ENCODE results near the gene MLKL.
A peak's percentile ranks its signal among the peaks of the same experiment; 100 is the strongest.

Gene MLKL

DNA sequence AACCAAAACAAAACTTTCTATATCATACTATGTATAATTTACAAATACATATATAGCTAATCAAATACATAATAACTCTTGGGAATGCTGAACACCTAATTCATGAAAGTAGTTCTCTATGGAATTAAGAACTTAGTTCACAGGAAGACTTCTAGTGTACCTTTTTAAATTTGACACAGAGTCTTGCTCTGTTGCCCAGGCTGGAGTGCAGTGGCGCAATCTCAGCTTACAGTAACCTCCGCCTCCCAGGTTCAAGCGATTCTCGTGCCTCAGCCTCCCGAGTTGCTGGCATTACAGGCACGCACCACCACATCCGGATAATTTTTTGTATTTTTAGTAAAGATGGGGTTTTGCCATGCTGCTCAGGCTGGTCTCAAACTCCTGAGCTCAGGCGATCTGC lies 58.7 kb downstream of the MLKL start:
- DNase-seq: no peak

DNA sequence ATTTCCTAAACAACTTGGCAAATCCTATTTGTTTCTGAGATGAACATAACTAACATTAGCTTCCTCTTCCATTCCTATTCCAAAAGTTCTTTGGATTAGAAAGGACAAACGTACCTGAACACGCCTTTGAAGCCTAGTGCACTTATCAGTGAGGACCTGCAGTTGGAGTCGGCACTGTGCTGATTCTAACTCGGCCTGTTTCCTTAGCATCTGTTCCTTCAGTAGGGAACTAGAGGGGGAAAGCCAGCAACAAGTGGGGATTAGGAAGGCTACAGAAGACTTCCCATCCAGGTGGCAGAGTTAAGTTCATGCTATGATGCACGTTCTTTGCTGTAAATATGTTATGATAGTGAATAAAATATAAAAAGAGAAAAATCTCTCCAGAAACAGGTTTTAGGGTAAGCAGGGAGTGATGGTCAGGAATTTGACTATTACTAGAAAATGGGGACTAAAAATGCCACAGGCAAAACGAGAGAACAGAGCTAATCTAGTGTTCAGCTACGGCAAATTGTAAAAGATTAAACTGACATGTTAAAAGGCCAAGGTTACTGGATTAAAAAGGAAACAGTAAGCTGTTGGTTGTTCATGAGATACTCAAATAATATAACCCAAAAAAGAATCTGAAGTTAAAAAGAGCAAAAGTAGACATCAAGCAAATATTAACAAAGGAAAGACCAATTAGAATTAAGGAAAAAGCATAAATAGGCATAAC lies 62.8 kb downstream of the MLKL start:
- no peak for DNase-seq

DNA sequence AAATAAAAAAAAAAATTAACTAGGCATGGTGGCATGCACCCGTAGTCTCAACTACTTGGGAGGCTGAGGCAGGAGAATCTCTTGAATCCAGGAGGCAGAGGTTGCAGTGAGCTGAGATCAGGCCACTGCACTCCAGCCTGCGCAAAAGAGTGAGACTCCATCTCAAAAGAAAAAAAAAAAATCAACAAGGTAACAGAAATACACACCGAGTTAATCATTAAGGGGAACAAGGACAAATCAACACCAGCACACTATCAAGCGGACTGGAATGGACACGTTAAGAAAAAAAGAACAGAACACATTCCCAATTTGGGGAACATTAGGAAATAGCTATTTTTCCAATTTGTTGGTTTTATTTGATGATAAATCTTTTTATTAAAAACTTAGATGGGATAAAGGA lies 65.4 kb downstream of the MLKL start:
- DNase-seq: no peak

DNA sequence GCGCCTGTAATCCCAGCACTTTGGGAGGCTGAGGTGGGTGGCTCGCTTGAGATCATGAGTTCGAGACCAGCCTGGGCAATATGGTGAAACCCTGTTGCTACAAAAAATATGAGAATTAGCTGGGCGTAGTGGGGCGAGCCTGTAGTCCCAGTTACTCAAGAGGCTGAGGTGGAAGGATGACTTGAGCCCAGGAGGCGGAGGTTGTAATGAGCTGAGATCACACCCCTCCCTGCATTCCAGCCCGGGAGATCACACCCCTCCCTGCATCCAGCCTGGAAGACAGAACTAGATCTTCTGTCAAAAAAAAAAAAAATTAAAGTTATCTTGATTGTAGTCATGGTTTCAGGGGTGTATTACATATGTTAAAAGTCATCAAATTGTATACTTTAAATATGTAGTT lies 67.0 kb downstream of the MLKL start:
- DNase-seq: no peak

DNA sequence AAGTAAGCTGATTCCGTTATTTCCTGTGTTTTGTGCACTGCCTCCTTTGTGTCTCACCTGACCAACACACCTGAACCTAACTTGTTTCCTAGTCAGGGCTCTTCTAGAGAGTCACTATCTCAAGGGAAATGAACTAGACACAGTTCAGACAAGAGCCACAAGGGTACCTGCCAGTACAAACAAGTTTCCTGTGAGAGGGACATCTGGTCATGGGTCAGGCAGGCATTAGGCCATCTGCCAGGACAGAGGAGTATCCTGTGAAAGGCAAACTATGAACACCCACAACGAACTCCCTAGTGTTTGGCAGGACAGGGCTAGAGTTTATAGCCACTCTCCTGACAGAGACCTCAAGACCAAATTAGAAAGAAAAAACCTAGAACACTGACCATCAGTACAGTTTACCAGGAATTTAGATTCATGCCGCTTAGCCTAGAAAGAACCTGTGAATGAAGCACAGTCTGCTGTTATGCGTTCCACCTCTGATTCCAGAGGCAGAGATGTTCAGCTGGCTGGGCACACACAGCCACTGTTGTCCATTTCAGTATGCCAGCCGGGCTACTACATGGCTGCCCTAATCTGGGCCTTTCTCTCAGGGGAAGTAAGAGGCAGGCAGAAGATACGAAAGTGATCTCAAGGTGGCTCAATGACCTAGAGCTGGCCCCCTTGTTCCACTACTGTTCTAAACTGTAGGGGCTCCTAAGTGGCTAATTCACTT lies 73.0 kb downstream of the MLKL start:
- DNase-seq: no peak

DNA sequence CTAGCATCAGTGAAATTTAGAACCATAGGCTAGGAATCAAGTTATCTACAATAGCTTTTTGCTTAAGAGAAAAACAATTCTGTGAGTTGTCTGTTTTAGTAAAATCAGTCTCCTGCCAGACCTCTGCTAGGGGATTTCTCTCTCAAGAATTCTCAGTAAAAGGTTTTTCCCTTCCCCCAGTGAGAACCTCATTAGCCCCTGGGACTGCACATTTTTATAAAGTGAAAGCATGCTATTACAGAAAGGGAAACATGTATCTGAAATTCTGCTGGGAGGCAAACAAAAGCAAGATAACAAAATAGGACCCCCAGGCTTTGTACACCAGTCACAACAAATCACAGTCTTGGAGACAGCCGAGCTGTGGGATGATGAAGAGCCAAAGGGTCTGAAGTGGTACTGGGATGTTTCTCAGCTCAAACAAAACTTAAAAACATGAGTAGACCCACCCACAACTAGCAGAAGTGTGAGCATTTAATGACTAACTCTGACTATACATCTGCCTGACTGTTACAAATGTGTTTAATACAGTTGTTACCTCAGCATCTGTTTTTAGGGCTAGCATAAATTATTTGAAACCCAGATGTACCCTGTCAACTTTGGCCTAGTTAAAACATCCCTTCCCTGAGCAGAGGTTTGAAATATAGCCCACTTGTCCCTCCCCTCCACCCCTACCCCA lies 73.8 kb downstream of the MLKL start:
- DNase-seq: no peak

DNA sequence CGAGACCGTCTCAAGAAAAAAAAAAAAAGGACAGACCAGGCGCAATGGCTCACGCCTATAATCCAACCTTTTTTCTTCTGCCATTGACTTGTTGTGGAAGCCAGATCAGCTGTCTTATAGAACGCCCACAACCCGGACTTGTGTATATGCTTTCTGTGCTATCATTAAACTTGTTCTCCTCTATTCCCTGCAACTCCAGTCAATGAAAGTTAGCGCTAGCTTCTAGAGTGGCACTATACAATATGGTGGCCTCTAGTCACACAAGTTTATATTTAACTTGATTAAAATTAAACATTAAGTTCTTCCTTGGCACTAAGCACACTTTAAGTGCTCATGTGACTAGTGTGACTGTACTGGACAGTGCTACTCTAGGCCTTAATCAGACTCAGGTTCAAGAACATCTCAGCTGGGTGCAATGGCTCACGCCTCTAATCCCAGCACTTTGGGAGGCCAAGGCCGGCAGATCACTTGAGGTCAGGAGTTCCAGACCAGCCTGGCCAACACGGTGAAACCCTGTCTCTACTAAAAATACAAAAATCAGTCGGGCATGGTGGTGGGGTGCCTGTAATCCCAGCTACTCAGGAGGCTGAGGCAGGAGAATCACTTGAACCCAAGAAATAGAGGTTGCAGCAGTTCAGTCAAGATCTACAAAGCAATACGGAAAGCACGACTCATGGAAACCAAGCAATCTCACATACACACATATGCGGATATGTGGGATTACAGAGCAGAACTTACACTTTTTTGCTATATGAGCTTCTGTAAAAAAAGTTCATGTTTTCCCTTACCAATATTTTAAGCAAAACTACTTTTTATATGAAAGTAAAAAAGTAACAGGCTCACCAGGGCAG lies 74.9 kb downstream of the MLKL start:
- no peak for DNase-seq

DNA sequence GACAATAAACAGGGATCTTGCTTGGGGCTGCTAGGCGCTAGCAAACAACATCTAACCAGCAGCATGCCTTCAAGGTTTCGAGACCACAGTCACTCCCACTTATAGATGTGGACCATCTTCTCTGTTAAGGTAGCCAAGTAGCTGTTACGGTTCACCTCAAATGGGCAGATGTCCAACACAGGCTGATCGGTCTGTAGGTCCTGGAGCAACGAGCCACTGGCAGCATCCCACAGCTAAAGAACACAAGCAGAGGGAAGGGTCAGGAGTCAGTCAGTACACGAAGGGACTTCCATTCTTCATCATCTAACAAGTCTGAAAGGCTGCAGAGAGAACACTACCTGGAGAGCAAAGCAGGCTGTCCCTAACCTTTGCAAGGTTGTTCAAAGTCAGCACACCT lies 76.8 kb downstream of the MLKL start:
- DNase-seq: no peak

DNA sequence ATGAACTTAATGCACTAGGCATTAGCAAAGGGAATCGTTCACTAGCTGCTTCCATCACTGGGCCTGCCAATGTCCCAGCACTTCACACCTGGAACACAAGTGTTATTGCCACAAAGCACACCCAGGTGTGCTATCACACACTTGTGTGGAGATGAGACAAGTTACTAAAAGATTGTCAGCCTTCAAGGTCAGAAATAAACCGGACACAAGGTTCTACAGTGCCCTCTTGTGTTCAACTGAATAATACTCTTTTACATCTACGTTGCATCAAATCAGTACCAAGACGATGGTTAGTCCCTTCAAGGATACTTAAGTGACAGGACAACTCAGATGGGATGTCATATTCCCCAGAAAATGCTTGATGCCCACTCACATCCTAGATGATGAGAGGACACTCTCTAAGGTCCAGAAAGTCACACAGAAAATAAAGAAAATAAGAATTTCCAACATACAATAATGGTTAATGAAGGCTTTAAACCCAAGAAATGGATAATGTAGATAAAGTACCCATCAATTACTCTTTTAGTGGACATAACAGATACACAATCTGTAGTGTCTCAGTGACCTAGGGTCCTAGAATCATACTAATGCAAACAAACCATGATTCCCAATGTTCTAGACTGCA lies 77.3 kb downstream of the MLKL start:
- DNase-seq: peak in 1 of 2 donors; percentile 76

DNA sequence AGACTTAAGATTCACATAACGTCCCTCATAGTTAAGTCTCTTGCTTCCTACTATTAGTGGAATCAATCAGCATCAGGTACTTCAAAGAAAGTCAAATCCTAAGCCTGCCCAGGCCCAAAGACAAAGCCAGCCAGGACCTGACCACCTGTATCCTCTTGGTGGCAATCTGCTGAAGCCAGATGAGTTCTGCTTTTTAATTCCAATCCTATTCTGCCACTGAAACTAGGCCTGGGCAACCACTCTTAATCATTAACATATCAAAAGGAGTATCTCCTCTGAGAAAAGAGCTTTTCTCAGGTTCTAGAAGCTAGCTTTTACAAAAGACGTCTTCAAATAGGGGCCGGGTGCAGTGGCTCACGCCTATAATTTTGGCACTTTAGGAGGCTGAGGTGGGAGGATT lies 78.7 kb downstream of the MLKL start:
- DNase-seq: no peak
